Activated CD8-positive, alpha-beta T cell treated with anti-CD3 and anti-CD28 coated beads for 36 hours (primary cell): ENCODE results near the gene TNFRSF9. TPM values are rescaled to one million over a fixed set of nuclear protein-coding genes. Genes with fewer than 3 reads are reported as not detected.
A peak's percentile ranks its signal among the peaks of the same experiment; 100 is the strongest.
"Not testable (repeated sequence)": the region's sequence is repeated elsewhere in the genome, so short reads cannot be mapped to it uniquely, and the experiment has no call there.

Experiments used
- ATAC-seq: fragments of 200-7000 bp; cut with Tn5 transposase; one replicate; pipeline ENCODE4 v1.10.0; 2021; ENCODE audit warnings: mild to moderate bottlenecking, moderate library complexity
- CTCF ChIA-PET: fragments of 350-600 bp; sonication (Branson Sonifier 250); formaldehyde crosslinking; loops from one replicate; lab custom pipeline; 2021; ENCODE audit warnings: antibody characterized with exemption; lab: Charles Lee
- POLR2A ChIA-PET: fragments of 350-600 bp; sonication (Branson Sonifier 250); formaldehyde crosslinking; loops from one replicate; lab custom pipeline; 2021; ENCODE audit warnings: antibody characterized with exemption; lab: Charles Lee
- DNase-seq: peaks from one replicate; pipeline ENCODE4 v3.0.0-alpha.2; 2020
- H3K27ac Mint-ChIP-seq: one replicate; pipeline ENCODE4 v1.8.0; 2021; ENCODE audit warnings: mild to moderate bottlenecking, mixed read lengths
- H3K27me3 Mint-ChIP-seq: one replicate; pipeline ENCODE4 v1.8.0; 2021; ENCODE audit warnings: mixed read lengths
- H3K36me3 Mint-ChIP-seq: one replicate; pipeline ENCODE4 v1.8.0; 2021; ENCODE audit warnings: low read depth, mixed read lengths
- H3K4me1 Mint-ChIP-seq: one replicate; pipeline ENCODE4 v1.8.0; 2021; ENCODE audit warnings: low read depth, mixed read lengths
- H3K4me3 Mint-ChIP-seq: one replicate; pipeline ENCODE4 v1.8.0; 2021; ENCODE audit warnings: mild to moderate bottlenecking, moderate library complexity, mixed read lengths
- H3K9me3 Mint-ChIP-seq: one replicate; pipeline ENCODE4 v1.8.0; 2021; ENCODE audit warnings: mixed read lengths
- intact Hi-C: fragments of 100-400 bp; cut with micrococcal nuclease; formaldehyde crosslinking; loops from one replicate; pipeline ENCODE4 v1.10.0; 2022
- total RNA-seq, 2 experiments: library from RNA; stranded (reverse); gene quantifications; one replicate each; pipeline ENCODE4 v1.2.3, GENCODE V29; 2021
- TF ChIP-seq, protein P1 (sequence below): fragments of 200-600 bp; IDR thresholded peaks from one replicate; pipeline ENCODE4 v1.8.0; 2022; ENCODE audit warnings: antibody characterized with exemption, mild to moderate bottlenecking

Gene TNFRSF9
- total RNA-seq, 2 experiments from 2014 or later, result 214 to 219 TPM

- ATAC-seq (no peak), DNase-seq (no peak)
- CTCF ChIA-PET, result interaction anchor here (0.7 kb wide), 1 partner anchor 11 kb away, joined by 4 read pairs; no protein-coding TSS in a partner anchor
- peak overlapping the region; percentile 98 for H3K4me3 Mint-ChIP-seq
- intact Hi-C loops, result no loop called here
- POLR2A ChIA-PET, result interaction anchor here (0.6 to 5.7 kb wide), 4 partner anchors 12 to 85 kb away, joined by 3 to 39 read pairs (median 12); partner anchors contain the start of gene TNFRSF9
- TF ChIP-seq, protein P1, sequence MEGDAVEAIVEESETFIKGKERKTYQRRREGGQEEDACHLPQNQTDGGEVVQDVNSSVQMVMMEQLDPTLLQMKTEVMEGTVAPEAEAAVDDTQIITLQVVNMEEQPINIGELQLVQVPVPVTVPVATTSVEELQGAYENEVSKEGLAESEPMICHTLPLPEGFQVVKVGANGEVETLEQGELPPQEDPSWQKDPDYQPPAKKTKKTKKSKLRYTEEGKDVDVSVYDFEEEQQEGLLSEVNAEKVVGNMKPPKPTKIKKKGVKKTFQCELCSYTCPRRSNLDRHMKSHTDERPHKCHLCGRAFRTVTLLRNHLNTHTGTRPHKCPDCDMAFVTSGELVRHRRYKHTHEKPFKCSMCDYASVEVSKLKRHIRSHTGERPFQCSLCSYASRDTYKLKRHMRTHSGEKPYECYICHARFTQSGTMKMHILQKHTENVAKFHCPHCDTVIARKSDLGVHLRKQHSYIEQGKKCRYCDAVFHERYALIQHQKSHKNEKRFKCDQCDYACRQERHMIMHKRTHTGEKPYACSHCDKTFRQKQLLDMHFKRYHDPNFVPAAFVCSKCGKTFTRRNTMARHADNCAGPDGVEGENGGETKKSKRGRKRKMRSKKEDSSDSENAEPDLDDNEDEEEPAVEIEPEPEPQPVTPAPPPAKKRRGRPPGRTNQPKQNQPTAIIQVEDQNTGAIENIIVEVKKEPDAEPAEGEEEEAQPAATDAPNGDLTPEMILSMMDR, result no peak
- H3K4me1 Mint-ChIP-seq, result peaks cover 61% of the 10 kb centered on the region
- no peaks in the 10 kb centered on the region for H3K9me3 Mint-ChIP-seq
- H3K27ac Mint-ChIP-seq, result peak overlapping the region; percentile 99
- peaks cover 43% of the 10 kb centered on the region for H3K36me3 Mint-ChIP-seq
- H3K27me3 Mint-ChIP-seq, result no peaks in the 10 kb centered on the region
These were observed 19.5 kb upstream of the TNFRSF9 start for GRCh38 chr1:7960165-7960564.

- TF ChIP-seq, protein P1, result no peak
- ATAC-seq (no peak), DNase-seq (no peak)
- H3K36me3 Mint-ChIP-seq, result peaks cover 8% of the 10 kb centered on the region
- H3K4me1 Mint-ChIP-seq, result peaks cover 57% of the 10 kb centered on the region
- ChIA-PET POLR2A (interaction anchor here (0.7 kb wide), 2 partner anchors 18 to 510 kb away, joined by 4 to 5 read pairs; no protein-coding TSS in a partner anchor), CTCF (interaction anchor here (1.5 kb wide), 1 partner anchor 32 kb away, joined by 5 read pairs; no protein-coding TSS in a partner anchor)
- intact Hi-C loops, result no loop called here
- no peaks in the 10 kb centered on the region for H3K27me3 Mint-ChIP-seq
- H3K27ac Mint-ChIP-seq, result peak overlapping the region; percentile 93
- peak overlapping the region; percentile 8 for H3K4me3 Mint-ChIP-seq
- no peaks in the 10 kb centered on the region for H3K9me3 Mint-ChIP-seq
These were observed 15.8 kb upstream of the TNFRSF9 start for GRCh38 chr1:7956218-7957032.

DNA sequence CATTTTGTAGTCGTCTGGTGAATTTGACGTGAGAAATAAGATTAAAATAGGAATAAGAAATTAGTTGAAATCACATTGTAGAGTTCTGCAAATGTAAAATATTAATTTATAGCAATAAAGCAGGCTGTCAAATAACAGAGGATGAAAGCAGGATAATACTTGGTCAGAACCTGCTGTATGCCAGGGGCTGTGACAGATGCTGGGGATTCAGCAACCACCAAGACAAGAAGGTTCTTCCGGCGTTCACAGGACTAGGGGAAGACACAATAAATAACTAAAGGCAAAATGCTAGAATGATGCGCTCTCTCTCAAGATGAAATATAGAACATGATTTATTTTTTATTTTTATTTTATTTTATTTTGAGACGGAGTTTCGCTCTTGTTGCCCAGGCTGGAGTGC is 14.0 kb upstream of the TNFRSF9 start:
- Mint-ChIP-seq H3K9me3 (no peaks in the 10 kb centered on the region), H3K27ac (peak overlapping the region; percentile 95), H3K36me3 (peaks cover 3% of the 10 kb centered on the region), H3K27me3 (no peaks in the 10 kb centered on the region), H3K4me1 (peaks cover 60% of the 10 kb centered on the region), H3K4me3 (peak overlapping the region; percentile 84)
- ChIA-PET CTCF (no interaction called here), POLR2A (interaction anchor here (0.7 kb wide), 1 partner anchor 307 kb away, joined by 5 read pairs; no protein-coding TSS in a partner anchor)
- DNase-seq, result no peak
- TF ChIP-seq, protein P1, result no peak
- intact Hi-C loops, result loop anchor here (5.0 kb wide), 1 partner anchor 37 kb away; no protein-coding TSS in a partner anchor
- ATAC-seq, result no peak

- H3K4me3 Mint-ChIP-seq, result peak overlapping the region; percentile 84
- CTCF ChIA-PET, result no interaction called here
- DNase-seq, result peak; percentile 97
- no peaks in the 10 kb centered on the region for H3K27me3 Mint-ChIP-seq
- H3K27ac Mint-ChIP-seq, result peak overlapping the region; percentile 95
- H3K4me1 Mint-ChIP-seq, result peaks cover 60% of the 10 kb centered on the region
- TF ChIP-seq, protein P1, result no peak
- peak; percentile 77 for ATAC-seq
- intact Hi-C loops, result loop anchor here (5.0 kb wide), 1 partner anchor 37 kb away; no protein-coding TSS in a partner anchor
- peaks cover under 1% of the 10 kb centered on the region for H3K36me3 Mint-ChIP-seq
- H3K9me3 Mint-ChIP-seq, result no peaks in the 10 kb centered on the region
- POLR2A ChIA-PET, result no interaction called here
These were observed 13.4 kb upstream of the TNFRSF9 start for GRCh38 chr1:7953850-7954609.

DNA sequence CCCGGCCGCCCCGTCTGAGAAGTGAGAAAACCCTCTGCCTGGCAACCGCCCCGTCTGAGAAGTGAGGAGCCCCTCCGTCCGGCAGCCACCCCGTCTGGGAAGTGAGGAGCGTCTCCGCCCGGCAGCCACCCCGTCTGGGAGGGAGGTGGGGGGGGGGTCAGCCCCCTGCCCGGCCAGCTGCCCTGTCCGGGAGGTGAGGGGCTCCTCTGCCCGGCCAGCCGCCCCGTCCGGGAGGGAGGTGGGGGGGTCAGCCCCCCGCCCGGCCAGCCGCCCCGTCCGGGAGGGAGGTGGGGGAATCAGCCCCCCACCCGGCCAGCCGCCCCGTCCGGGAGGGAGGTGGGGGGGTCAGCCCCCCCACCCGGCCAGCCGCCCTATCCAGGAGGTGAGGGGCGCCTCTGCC is 12.2 kb upstream of the TNFRSF9 start:
- H3K9me3 Mint-ChIP-seq, H3K4me3 Mint-ChIP-seq, CTCF ChIA-PET, DNase-seq, H3K27ac Mint-ChIP-seq, H3K36me3 Mint-ChIP-seq, H3K27me3 Mint-ChIP-seq, ATAC-seq, POLR2A ChIA-PET: not testable (repeated sequence)
- intact Hi-C loops, result loop anchor here (5.0 kb wide), 1 partner anchor 35 kb away; no protein-coding TSS in a partner anchor
- peaks cover 70% of the 10 kb centered on the region for H3K4me1 Mint-ChIP-seq
